Spleen (tissue), 7 donors: ENCODE data around the gene NHERF2.

ENCODE experiments used
- CTCF ChIP-seq, 11 experiments: fragments of 200-600 bp in 7 of 11; fragments of 450-650 bp in 4 of 11; sonication (generic) in 4 of 11; IDR thresholded peaks in 8 of 11; conservative IDR thresholded peaks in 3 of 11; 1 replicate in 7 of 11; 2 replicates in 4 of 11; pipeline versions ENCODE4 v1.4.0 to v1.8.0; 2016 to 2021; ENCODE audit warnings: antibody characterized with exemption in 11 of 11, inconsistent platforms in 4 of 11, mild to moderate bottlenecking in 1 of 11
- POLR2A ChIP-seq, 3 donors: fragments of 450-650 bp; IDR thresholded peaks; one replicate each; pipeline ENCODE4 v1.5.1; 2017; ENCODE audit warnings: antibody characterized with exemption in 3 of 3, mild to moderate bottlenecking in 1 of 3
- donor health status: DM: no; HTN: no; CAD: no; lungs with moderate emphysema.
- donor health status: DM: no; HTN: no; CAD: no.
- donor health status: DM: no; HTN: no; CAD: no.

- TF ChIP-seq CTCF (IDR thresholded peaks at IDR 0.05 in 8 of 11, conservative IDR thresholded peaks at IDR 0.05 in 3 of 11) (no peak), POLR2A (IDR thresholded peaks at IDR 0.05) (no peak)
Observed at GRCh38 chr16:2027024-2028010, 615 bp downstream of the NHERF2 start.
